Stimulated activated CD8-positive, alpha-beta memory T cell treated with anti-CD3 and anti-CD28 coated beads, Interleukin-4, amount 100 ng/mL, for 1 hour (primary cell): ENCODE results near the gene LIMCH1.
"Not testable (repeated sequence)": the region's sequence is repeated elsewhere in the genome, so short reads cannot be mapped to it uniquely, and the experiment has no call there.

Source experiments
- DNase-seq, 2 donors: peaks; one replicate each; pipeline ENCODE4 v3.0.0-alpha.2; 2020; ENCODE audit warnings: low read depth in 2 of 2, low spot score in 1 of 2

LIMCH1 gene

GRCh38 chr4:41670530-41670929 is 132.6 kb downstream of the LIMCH1 start:
- DNase-seq, result no peak

GRCh38 chr4:41670982-41671381 is 133.0 kb downstream of the LIMCH1 start:
- no peak for DNase-seq

- no peak for DNase-seq
Observed at GRCh38 chr4:41678086-41678816, 140.3 kb downstream of the LIMCH1 start.

- DNase-seq, result no peak
Observed at GRCh38 chr4:41678951-41679350, 141.0 kb downstream of the LIMCH1 start.

- DNase-seq, result no peak
Observed at GRCh38 chr4:41679991-41680390, 142.0 kb downstream of the LIMCH1 start.

GRCh38 chr4:41681054-41681453 is 143.1 kb downstream of the LIMCH1 start:
- no peak for DNase-seq

GRCh38 chr4:41683326-41683725 is 145.4 kb downstream of the LIMCH1 start:
- DNase-seq, result no peak

GRCh38 chr4:41686893-41687292 is 148.9 kb downstream of the LIMCH1 start:
- DNase-seq, result no peak

GRCh38 chr4:41687971-41688370 is 150.0 kb downstream of the LIMCH1 start:
- no peak for DNase-seq

- DNase-seq, result no peak
Observed at GRCh38 chr4:41692717-41693345, 154.9 kb downstream of the LIMCH1 start.

- no peak for DNase-seq
Observed at GRCh38 chr4:41693629-41694028, 155.7 kb downstream of the LIMCH1 start.

- no peak for DNase-seq
Observed at GRCh38 chr4:41696131-41696530, 158.2 kb downstream of the LIMCH1 start.

GRCh38 chr4:41696763-41697162 is 158.8 kb downstream of the LIMCH1 start:
- no peak for DNase-seq

- DNase-seq, result no peak
Observed at GRCh38 chr4:41701983-41702382, 164.0 kb downstream of the LIMCH1 start.

- no peak for DNase-seq
Observed at GRCh38 chr4:41702770-41703169, 164.8 kb downstream of the LIMCH1 start.

GRCh38 chr4:41703785-41704184 is 165.8 kb downstream of the LIMCH1 start:
- no peak for DNase-seq

GRCh38 chr4:41709844-41710481 is 172.0 kb downstream of the LIMCH1 start:
- no peak for DNase-seq

GRCh38 chr4:41711654-41712053 is 173.7 kb downstream of the LIMCH1 start:
- not testable (repeated sequence) for DNase-seq

GRCh38 chr4:41712425-41712824 is 174.5 kb downstream of the LIMCH1 start:
- no peak for DNase-seq

GRCh38 chr4:41713768-41714167 is 175.8 kb downstream of the LIMCH1 start:
- DNase-seq, result no peak

- DNase-seq, result no peak
Observed at GRCh38 chr4:41714364-41715000, 176.5 kb downstream of the LIMCH1 start.

- DNase-seq, result no peak
Observed at GRCh38 chr4:41715155-41715554, 177.2 kb downstream of the LIMCH1 start.
